GM21717 (cell line): ENCODE results near the gene KIAA0586.
"Not testable (repeated sequence)": the region's sequence is repeated elsewhere in the genome, so short reads cannot be mapped to it uniquely, and the experiment has no call there.

Experiments used
- ATAC-seq: cut with Tn5 transposase; IDR thresholded peaks from one replicate; pipeline ENCODE4 v1.9.1; 2021; ENCODE audit warnings: mild to moderate bottlenecking, moderate library complexity; ENCODE audit not compliant: unreplicated experiment

KIAA0586 gene

GRCh38 chr14:58588321-58588720 is 160.8 kb downstream of the KIAA0586 start:
- not testable (repeated sequence) for ATAC-seq

DNA sequence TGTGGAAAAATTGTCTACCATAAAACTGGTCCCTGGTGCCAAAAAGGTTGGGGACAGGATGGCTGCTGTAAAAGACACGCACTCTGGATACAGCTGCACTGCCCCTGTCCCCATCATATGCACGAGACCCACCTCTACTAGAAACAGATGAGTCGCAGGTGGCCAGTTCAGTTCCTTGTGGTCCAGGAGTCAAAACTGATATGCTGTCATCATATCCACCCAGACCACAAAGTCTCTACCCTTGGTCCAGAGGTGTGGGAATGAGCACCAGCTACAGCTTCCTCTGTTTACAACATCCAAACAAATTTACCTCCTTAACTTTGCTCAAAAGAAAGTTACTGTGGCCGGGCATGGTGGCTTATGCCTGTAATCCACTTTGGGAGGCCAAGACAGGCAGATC is 166.5 kb downstream of the KIAA0586 start:
- ATAC-seq, result no peak

- ATAC-seq, result no peak
Measured at GRCh38 chr14:58597041-58597440, 169.5 kb downstream of the KIAA0586 start.

DNA sequence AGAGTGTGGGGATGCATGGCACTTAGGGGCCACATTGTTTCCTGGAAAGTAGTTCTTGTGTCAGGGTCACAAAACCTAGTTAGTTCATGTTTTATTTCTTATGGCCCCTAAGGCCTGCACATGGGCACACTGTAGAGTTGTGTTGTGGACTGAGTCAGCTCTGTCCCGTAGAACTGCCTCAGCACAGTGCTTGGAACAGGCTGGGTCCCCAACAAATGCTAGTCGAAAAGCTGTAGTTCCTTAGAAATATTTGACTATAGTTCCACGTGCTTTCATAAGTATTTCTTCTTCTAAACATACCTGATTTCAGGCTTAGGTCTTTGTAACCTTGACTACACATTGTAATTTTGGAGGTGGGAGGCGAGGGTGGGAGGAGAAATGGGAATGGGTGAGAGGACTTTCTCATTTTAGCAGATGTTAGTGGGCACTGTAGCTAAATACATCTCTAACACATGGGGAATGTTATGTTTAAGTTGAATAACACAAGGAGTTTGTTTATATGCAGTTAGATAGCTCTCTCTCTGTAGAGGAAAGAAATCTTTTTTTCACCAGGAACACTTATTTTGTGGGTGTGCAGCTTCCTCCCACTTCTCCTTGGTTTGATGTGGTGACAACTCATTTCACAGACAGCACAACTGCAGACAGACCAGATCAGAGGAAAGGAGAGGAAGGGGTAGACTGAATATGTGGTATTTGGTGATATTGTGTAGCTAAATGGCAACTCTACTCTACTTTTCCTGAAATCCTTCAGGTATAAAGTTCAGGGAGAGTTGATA is 170.7 kb downstream of the KIAA0586 start:
- ATAC-seq, result no peak

DNA sequence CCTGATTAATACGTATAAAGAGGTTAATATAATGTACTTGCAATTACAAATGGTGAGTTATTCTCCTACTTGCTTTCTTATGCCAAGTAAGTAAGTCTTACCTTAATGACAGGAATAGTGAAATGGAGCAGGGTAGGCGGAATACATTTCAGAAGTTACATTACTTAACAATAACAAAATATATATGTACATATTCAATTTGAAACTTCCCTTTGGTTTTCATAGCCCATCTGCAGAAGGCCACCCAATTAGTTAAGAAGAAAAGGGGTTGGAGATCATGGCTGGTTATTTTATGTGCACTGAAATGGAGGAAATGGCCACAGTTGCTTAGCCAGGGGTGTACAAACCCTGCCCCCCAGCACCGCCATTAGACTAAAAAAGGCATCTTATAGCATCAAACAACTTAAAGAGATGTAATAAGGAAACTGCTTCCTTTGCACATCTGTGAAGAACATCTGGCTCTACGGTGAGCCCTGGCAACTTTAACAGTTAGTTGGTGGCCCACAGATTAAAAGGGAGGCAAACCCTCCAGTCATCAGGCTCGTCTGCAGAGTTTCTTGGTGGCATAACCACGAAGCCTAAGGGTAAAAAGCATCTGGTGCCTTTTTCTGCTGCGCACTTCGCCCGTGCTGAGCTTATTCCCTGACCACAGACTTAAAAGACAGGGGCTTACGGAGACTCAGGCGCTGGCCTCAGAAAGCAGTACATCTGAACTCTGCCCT is 171.4 kb downstream of the KIAA0586 start:
- no peak for ATAC-seq

GRCh38 chr14:58599707-58600106 is 172.2 kb downstream of the KIAA0586 start:
- ATAC-seq, result no peak
